ENCODE results near the gene NEGR1. TPM values are rescaled to one million over a fixed set of nuclear protein-coding genes. Genes with fewer than 3 reads are reported as not detected.

The NEGR1 gene
- total and polyA plus RNA-seq, 9 of the 15 experiments (the other 6 are each of a cell fraction or from before 2014, with no cell fraction given), result not detected

- no peaks in the 10 kb centered on the region for H3K27me3 ChIP-seq (ENCODE audit: control insufficient read depth in 2 of 2, insufficient read depth in 2 of 2, low read length in 2 of 2)
- H3K4me3 ChIP-seq, result no peak overlapping the region
- H3K9me1 ChIP-seq (ENCODE audit: control insufficient read depth, insufficient read depth, low read length), result no peaks in the 10 kb centered on the region
- no peaks in the 10 kb centered on the region for H3K4me1 ChIP-seq (replicated peaks in 1 of 2; ENCODE audit: control insufficient read depth in 2 of 2, insufficient read depth in 2 of 2, low read length in 2 of 2)
- TF ChIP-seq THRB (CRISPR knock-in tag; conservative IDR thresholded peaks at IDR 0.05) (no peak), SMAD1 (IDR thresholded peaks at IDR 0.05; ENCODE audit: low read depth, low read length, partially characterized antibody) (no peak), E2F3 (CRISPR knock-in tag; IDR thresholded peaks at IDR 0.05) (no peak), BRD9 (IDR thresholded peaks at IDR 0.05; ENCODE audit: low read depth, partially characterized antibody) (no peak), HLTF (IDR thresholded peaks at IDR 0.05) (no peak)
- TF ChIP-seq, protein P1, sequence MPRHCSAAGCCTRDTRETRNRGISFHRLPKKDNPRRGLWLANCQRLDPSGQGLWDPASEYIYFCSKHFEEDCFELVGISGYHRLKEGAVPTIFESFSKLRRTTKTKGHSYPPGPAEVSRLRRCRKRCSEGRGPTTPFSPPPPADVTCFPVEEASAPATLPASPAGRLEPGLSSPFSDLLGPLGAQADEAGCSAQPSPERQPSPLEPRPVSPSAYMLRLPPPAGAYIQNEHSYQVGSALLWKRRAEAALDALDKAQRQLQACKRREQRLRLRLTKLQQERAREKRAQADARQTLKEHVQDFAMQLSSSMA (CRISPR knock-in tag; IDR thresholded peaks at IDR 0.05), result no peak
- H2AFZ ChIP-seq (ENCODE audit: low read depth, low read length), result no peak overlapping the region
- no peaks in the 10 kb centered on the region for H3K36me3 ChIP-seq (ENCODE audit: control insufficient read depth, insufficient read depth, low read length)
- ChIA-PET CTCF (ENCODE audit: low intra/inter-chr PET ratio) (no interaction called here), POLR2A (no interaction called here)
- no peak overlapping the region for H3K9ac ChIP-seq (ENCODE audit: insufficient read depth in 1 of 2, low read depth in 2 of 2, low read length in 2 of 2)
- ATAC-seq (no peak), FAIRE-seq (no peak), DNase-seq (ENCODE audit: extremely low read depth in 1 of 4, low spot score in 3 of 4) (no peak)
- intact Hi-C loops (cut with micrococcal nuclease) (no loop called here), in situ Hi-C loops (cut with MboI) (no loop called here)
- no peak overlapping the region for H3K27ac ChIP-seq (ENCODE audit: extremely low read depth, low read depth, low read length)
- no peak overlapping the region for H3K4me2 ChIP-seq (ENCODE audit: insufficient read depth, low read length)
- no peaks in the 10 kb centered on the region for H4K20me1 ChIP-seq (replicated peaks; ENCODE audit: control insufficient read depth, insufficient read depth, low read length)
- H3K9me3 ChIP-seq (replicated peaks; ENCODE audit: control insufficient read depth, insufficient read depth, low read depth, low read length), result 0 out of 2 replicates have a peak, but pooled peaks cover 2% of the 10 kb centered on the region
- BruUV-seq (replicated peaks), result no TSS peak
- no peaks in the 10 kb centered on the region for H3K79me2 ChIP-seq (ENCODE audit: control insufficient read depth, insufficient read depth, low read length)
- 1% methylated on average over 4 of the region's 5 CpGs for WGBS (ENCODE audit: insufficient coverage, low coverage, missing lambda C conversion rate)
These were observed 360.3 kb downstream of the NEGR1 start for GRCh38 chr1:71921935-71922559.
